ENCODE results near the gene CFAP100. TPM values are rescaled to one million over a fixed set of nuclear protein-coding genes. Genes with fewer than 3 reads are reported as not detected.

The CFAP100 gene
- total and polyA plus RNA-seq, 2 experiments from 2014 or later, result not detected

DNA sequence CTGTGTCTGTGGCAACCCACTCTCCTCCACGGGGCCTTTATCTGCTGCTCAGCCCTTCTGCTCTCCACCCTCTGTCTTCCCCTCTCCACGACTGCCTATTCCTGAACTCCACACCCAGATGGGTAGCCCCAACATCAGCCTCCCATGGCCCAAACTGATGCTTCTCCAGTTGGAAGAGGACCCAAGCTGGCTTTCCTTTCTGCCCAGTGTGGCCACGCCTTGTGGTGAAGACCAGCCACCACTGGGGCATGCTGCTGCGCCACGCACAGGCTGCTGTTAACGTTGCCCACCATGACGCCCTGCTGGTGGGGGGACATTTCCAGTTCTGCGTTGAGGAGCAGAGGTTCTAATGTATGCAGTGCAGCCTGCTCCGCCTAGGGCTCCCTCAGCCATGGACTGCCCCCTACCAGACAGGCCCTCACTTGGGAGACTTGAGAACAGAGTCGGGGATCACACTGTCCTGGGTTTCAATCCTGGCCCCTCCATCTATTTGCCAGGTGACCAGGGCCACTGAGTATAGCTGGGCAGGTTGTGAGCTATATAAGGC, 26.9 kb downstream of the CFAP100 start:
- TF ChIP-seq CTCF (IDR thresholded peaks at IDR 0.05; ENCODE audit: poor library complexity), result no peak
- H2AFZ ChIP-seq, result no peak overlapping the region
- no peaks in the 10 kb centered on the region for H3K27me3 ChIP-seq
- H3K9me3 ChIP-seq (ENCODE audit: low read depth), result no peaks in the 10 kb centered on the region
- H3K9me2 ChIP-seq (replicated peaks; ENCODE audit: insufficient read depth), result no peaks in the 10 kb centered on the region
- DNase-seq (ENCODE audit: low spot score), result no peak
- no peak overlapping the region for H3K27ac ChIP-seq
- WGBS (ENCODE audit: low lambda C conversion rate, missing lambda C conversion rate), result 89% methylated on average over 10 of the region's 10 CpGs
- no peaks in the 10 kb centered on the region for H3K36me3 ChIP-seq (replicated peaks; ENCODE audit: insufficient read depth, low read depth)
- no peak overlapping the region for H3K4me2 ChIP-seq
- H4K20me1 ChIP-seq (ENCODE audit: insufficient read depth, poor library complexity, severe bottlenecking), result no peaks in the 10 kb centered on the region
- no peaks in the 10 kb centered on the region for H3K4me1 ChIP-seq (ENCODE audit: insufficient read depth)
- H3K79me2 ChIP-seq, result no peaks in the 10 kb centered on the region
- H3K4me3 ChIP-seq, result no peak overlapping the region

DNA sequence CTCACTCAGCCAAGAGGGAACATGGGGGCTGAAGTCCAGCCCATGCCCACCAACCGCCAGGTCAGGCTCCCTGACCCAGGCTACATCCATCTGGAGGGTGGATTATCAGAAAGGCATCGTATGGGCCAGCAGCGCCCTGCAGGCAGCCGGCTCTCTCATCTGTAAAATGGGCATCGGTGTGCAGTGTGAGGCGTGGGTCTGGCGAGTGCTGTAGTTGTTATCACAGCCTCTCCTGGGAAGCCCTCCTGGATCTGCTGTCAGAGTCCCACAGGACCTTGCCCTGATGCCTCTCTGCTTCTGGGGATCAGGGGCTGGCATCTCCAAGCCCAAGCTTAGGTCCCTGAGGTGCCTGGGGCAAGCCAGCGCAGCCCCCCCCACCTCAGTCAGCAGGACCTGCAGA, 27.4 kb downstream of the CFAP100 start:
- H3K79me2 ChIP-seq, result no peaks in the 10 kb centered on the region

DNA sequence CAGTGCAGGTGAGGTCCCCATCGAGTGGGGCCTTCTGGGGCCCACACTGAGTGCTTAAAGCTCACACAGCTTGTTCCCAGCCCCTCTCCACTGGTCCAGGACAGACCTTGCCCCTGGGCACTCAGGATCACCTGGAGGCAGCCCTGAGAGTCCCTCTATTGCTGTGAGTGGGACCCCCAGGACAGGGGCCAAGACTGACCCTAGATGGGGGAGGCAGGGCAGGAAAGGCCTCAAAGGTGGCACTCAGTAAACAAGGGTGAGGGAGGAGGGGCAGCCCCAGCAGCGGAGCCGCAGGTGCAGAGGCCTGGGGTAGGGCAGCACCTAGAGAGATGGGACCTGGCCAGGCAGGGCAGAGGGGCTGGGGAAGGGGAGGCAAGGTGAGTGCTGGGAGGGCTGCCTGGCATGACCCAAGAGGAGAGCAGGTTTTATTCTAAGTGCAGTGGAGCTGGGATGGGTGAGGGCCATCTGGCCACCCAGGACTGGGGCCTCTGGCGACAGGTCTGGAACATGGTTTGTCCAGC, 27.9 kb downstream of the CFAP100 start:
- DNase-seq (ENCODE audit: low spot score), result no peak
- Histone ChIP-seq H3K4me3 (no peak overlapping the region), H4K20me1 (ENCODE audit: insufficient read depth, poor library complexity, severe bottlenecking) (no peaks in the 10 kb centered on the region), H3K9me2 (replicated peaks; ENCODE audit: insufficient read depth) (no peaks in the 10 kb centered on the region), H2AFZ (no peak overlapping the region), H3K79me2 (no peaks in the 10 kb centered on the region), H3K4me1 (ENCODE audit: insufficient read depth) (no peaks in the 10 kb centered on the region), H3K27ac (no peak overlapping the region), H3K9me3 (ENCODE audit: low read depth) (no peaks in the 10 kb centered on the region), H3K4me2 (no peak overlapping the region), H3K27me3 (no peaks in the 10 kb centered on the region), H3K36me3 (replicated peaks; ENCODE audit: insufficient read depth, low read depth) (no peaks in the 10 kb centered on the region)
- no peak for TF ChIP-seq EZH2 (IDR thresholded peaks at IDR 0.05; ENCODE audit: borderline replicate concordance)
- no peak for TF ChIP-seq CTCF (IDR thresholded peaks at IDR 0.05; ENCODE audit: poor library complexity)
- TF ChIP-seq EZH2phosphoT487 (IDR thresholded peaks at IDR 0.05; ENCODE audit: low read depth, severe bottlenecking, unreplicated experiment), result no peak
- 91% methylated on average over 4 of the region's 4 CpGs for WGBS (ENCODE audit: low lambda C conversion rate, missing lambda C conversion rate)

More for the DNA sequence above, 27.4 kb downstream of the CFAP100 start:
- TF ChIP-seq CTCF (IDR thresholded peaks at IDR 0.05; ENCODE audit: poor library complexity), result no peak
- no peak for TF ChIP-seq EZH2phosphoT487 (IDR thresholded peaks at IDR 0.05; ENCODE audit: low read depth, severe bottlenecking, unreplicated experiment)
- no peak for TF ChIP-seq EZH2 (IDR thresholded peaks at IDR 0.05; ENCODE audit: borderline replicate concordance)
- WGBS (ENCODE audit: low lambda C conversion rate, missing lambda C conversion rate), result 97% methylated on average over 8 of the region's 8 CpGs
- no peaks in the 10 kb centered on the region for H3K9me2 ChIP-seq (replicated peaks; ENCODE audit: insufficient read depth)
- H2AFZ ChIP-seq, result no peak overlapping the region
- no peaks in the 10 kb centered on the region for H3K27me3 ChIP-seq
- no peaks in the 10 kb centered on the region for H3K4me1 ChIP-seq (ENCODE audit: insufficient read depth)
- no peak for DNase-seq (ENCODE audit: low spot score)
- H4K20me1 ChIP-seq (ENCODE audit: insufficient read depth, poor library complexity, severe bottlenecking), result no peaks in the 10 kb centered on the region
- no peak overlapping the region for H3K4me2 ChIP-seq
- H3K4me3 ChIP-seq, result no peak overlapping the region
- no peak overlapping the region for H3K27ac ChIP-seq
- no peaks in the 10 kb centered on the region for H3K36me3 ChIP-seq (replicated peaks; ENCODE audit: insufficient read depth, low read depth)
- H3K9me3 ChIP-seq (ENCODE audit: low read depth), result no peaks in the 10 kb centered on the region

All from hepatocyte (in vitro differentiated cells).